ENCODE data around the gene GPR75. TPM values are rescaled to one million over a fixed set of nuclear protein-coding genes. Genes with fewer than 3 reads are reported as not detected.
"Not testable (repeated sequence)": the region's sequence is repeated elsewhere in the genome, so short reads cannot be mapped to it uniquely, and the experiment has no call there.

GPR75 gene
- total and polyA plus RNA-seq, 5 donors = 0.84 to 2.2 (median 1.1) TPM

GRCh38 chr2:53826587-53827397 lies 33.0 kb downstream of the GPR75 start:
- intact Hi-C loops (cut with DNase I) = no loop called here
- Histone ChIP-seq H3K9me3 (ENCODE audit: control insufficient read depth, low read length) (no peaks in the 10 kb centered on the region), H3K27me3 (ENCODE audit: control insufficient read depth, insufficient read depth) (no peaks in the 10 kb centered on the region), H3K27ac (ENCODE audit: low read length) (peak overlapping the region; percentile 62), H3K4me3 (ENCODE audit: low read length) (no peak overlapping the region), H3K4me1 (ENCODE audit: control insufficient read depth, insufficient read depth, low read length) (peaks cover 6% of the 10 kb centered on the region)
- WGBS = 65% methylated on average over 3 of the region's 3 CpGs
- DNase-seq = no peak
- peak; percentile 71 to 73 for ATAC-seq

GRCh38 chr2:53826030-53826410 lies 33.7 kb downstream of the GPR75 start:
- no peak for DNase-seq
- peaks cover 6% of the 10 kb centered on the region for H3K4me1 ChIP-seq (ENCODE audit: control insufficient read depth, insufficient read depth, low read length)
- no peak overlapping the region for H3K27ac ChIP-seq (ENCODE audit: low read length)
- intact Hi-C loops (cut with DNase I) = no loop called here
- ATAC-seq = no peak
- no peak overlapping the region for H3K4me3 ChIP-seq (ENCODE audit: low read length)
- no peaks in the 10 kb centered on the region for H3K27me3 ChIP-seq (ENCODE audit: control insufficient read depth, insufficient read depth)
- no peaks in the 10 kb centered on the region for H3K9me3 ChIP-seq (ENCODE audit: control insufficient read depth, low read length)
- WGBS = 53% methylated on average over 1 of the region's 1 CpG

- DNase-seq; H3K4me1 ChIP-seq (ENCODE audit: control insufficient read depth, insufficient read depth, low read length); ATAC-seq; H3K4me3 ChIP-seq (ENCODE audit: low read length); H3K27me3 ChIP-seq (ENCODE audit: control insufficient read depth, insufficient read depth); H3K27ac ChIP-seq (ENCODE audit: low read length); H3K9me3 ChIP-seq (ENCODE audit: control insufficient read depth, low read length); intact Hi-C loops (cut with DNase I): not testable (repeated sequence)
- 88% methylated on average over 9 of the region's 9 CpGs for WGBS
These were observed 36.1 kb downstream of the GPR75 start for GRCh38 chr2:53823639-53824038.

- H3K4me3 ChIP-seq (ENCODE audit: low read length) = no peak overlapping the region
- ATAC-seq (no peak), DNase-seq (no peak)
- WGBS = 88% methylated on average over 6 of the region's 6 CpGs
- intact Hi-C loops (cut with DNase I) = no loop called here
- no peaks in the 10 kb centered on the region for H3K27me3 ChIP-seq (ENCODE audit: control insufficient read depth, insufficient read depth)
- H3K4me1 ChIP-seq (ENCODE audit: control insufficient read depth, insufficient read depth, low read length) = no peaks in the 10 kb centered on the region
- H3K9me3 ChIP-seq (ENCODE audit: control insufficient read depth, low read length) = no peaks in the 10 kb centered on the region
- H3K27ac ChIP-seq (ENCODE audit: low read length) = no peak overlapping the region
These were observed 38.0 kb downstream of the GPR75 start for GRCh38 chr2:53821810-53822209.

GRCh38 chr2:53820711-53821110 lies 39.1 kb downstream of the GPR75 start:
- H3K9me3 ChIP-seq (ENCODE audit: control insufficient read depth, low read length) = no peaks in the 10 kb centered on the region
- DNase-seq (no peak), ATAC-seq (peak; percentile 27 to 31)
- H3K4me3 ChIP-seq (ENCODE audit: low read length) = no peak overlapping the region
- no peak overlapping the region for H3K27ac ChIP-seq (ENCODE audit: low read length)
- intact Hi-C loops (cut with DNase I) = no loop called here
- H3K27me3 ChIP-seq (ENCODE audit: control insufficient read depth, insufficient read depth) = no peaks in the 10 kb centered on the region
- no peaks in the 10 kb centered on the region for H3K4me1 ChIP-seq (ENCODE audit: control insufficient read depth, insufficient read depth, low read length)
- 93% methylated on average over 4 of the region's 4 CpGs for WGBS

GRCh38 chr2:53820048-53820447 lies 39.7 kb downstream of the GPR75 start:
- intact Hi-C loops (cut with DNase I) = no loop called here
- no peak overlapping the region for H3K27ac ChIP-seq (ENCODE audit: low read length)
- no peaks in the 10 kb centered on the region for H3K9me3 ChIP-seq (ENCODE audit: control insufficient read depth, low read length)
- DNase-seq = no peak
- no peaks in the 10 kb centered on the region for H3K4me1 ChIP-seq (ENCODE audit: control insufficient read depth, insufficient read depth, low read length)
- no peak overlapping the region for H3K4me3 ChIP-seq (ENCODE audit: low read length)
- H3K27me3 ChIP-seq (ENCODE audit: control insufficient read depth, insufficient read depth) = no peaks in the 10 kb centered on the region
- no peak for ATAC-seq
- WGBS = 90% methylated on average over 9 of the region's 9 CpGs

GRCh38 chr2:53819634-53820033 lies 40.1 kb downstream of the GPR75 start:
- Histone ChIP-seq H3K27ac (ENCODE audit: low read length) (no peak overlapping the region), H3K4me1 (ENCODE audit: control insufficient read depth, insufficient read depth, low read length) (no peaks in the 10 kb centered on the region), H3K27me3 (ENCODE audit: control insufficient read depth, insufficient read depth) (no peaks in the 10 kb centered on the region), H3K9me3 (ENCODE audit: control insufficient read depth, low read length) (no peaks in the 10 kb centered on the region), H3K4me3 (ENCODE audit: low read length) (no peak overlapping the region)
- intact Hi-C loops (cut with DNase I) = no loop called here
- WGBS = 88% methylated on average over 4 of the region's 4 CpGs
- DNase-seq = no peak
- no peak for ATAC-seq

GRCh38 chr2:53818854-53819435 lies 40.8 kb downstream of the GPR75 start:
- intact Hi-C loops (cut with DNase I) = no loop called here
- 89% methylated on average over 3 of the region's 3 CpGs for WGBS
- no peak overlapping the region for H3K4me3 ChIP-seq (ENCODE audit: low read length)
- DNase-seq (no peak), ATAC-seq (no peak)
- no peaks in the 10 kb centered on the region for H3K9me3 ChIP-seq (ENCODE audit: control insufficient read depth, low read length)
- H3K27ac ChIP-seq (ENCODE audit: low read length) = no peak overlapping the region
- no peaks in the 10 kb centered on the region for H3K4me1 ChIP-seq (ENCODE audit: control insufficient read depth, insufficient read depth, low read length)
- H3K27me3 ChIP-seq (ENCODE audit: control insufficient read depth, insufficient read depth) = no peaks in the 10 kb centered on the region

GRCh38 chr2:53813151-53813550 lies 46.6 kb downstream of the GPR75 start:
- Histone ChIP-seq H3K27me3 (ENCODE audit: control insufficient read depth, insufficient read depth) (no peaks in the 10 kb centered on the region), H3K27ac (ENCODE audit: low read length) (no peak overlapping the region), H3K4me3 (ENCODE audit: low read length) (no peak overlapping the region), H3K4me1 (ENCODE audit: control insufficient read depth, insufficient read depth, low read length) (no peaks in the 10 kb centered on the region), H3K9me3 (ENCODE audit: control insufficient read depth, low read length) (no peaks in the 10 kb centered on the region)
- intact Hi-C loops (cut with DNase I) = no loop called here
- ATAC-seq = no peak
- DNase-seq = no peak

- H3K27ac ChIP-seq (ENCODE audit: low read length) = no peak overlapping the region
- no peak for ATAC-seq
- H3K9me3 ChIP-seq (ENCODE audit: control insufficient read depth, low read length) = no peaks in the 10 kb centered on the region
- intact Hi-C loops (cut with DNase I) = no loop called here
- H3K27me3 ChIP-seq (ENCODE audit: control insufficient read depth, insufficient read depth) = no peaks in the 10 kb centered on the region
- no peak overlapping the region for H3K4me3 ChIP-seq (ENCODE audit: low read length)
- DNase-seq = no peak
- H3K4me1 ChIP-seq (ENCODE audit: control insufficient read depth, insufficient read depth, low read length) = no peaks in the 10 kb centered on the region
- whole genome bisulfite sequencing = 86% methylated on average over 3 of the region's 3 CpGs
These were observed 48.2 kb downstream of the GPR75 start for GRCh38 chr2:53811601-53812000.
